GM10248 (cell line): ENCODE results near the gene AFAP1.
A peak's percentile ranks its signal among the peaks of the same experiment; 100 is the strongest.

Experiments
- CTCF ChIA-PET: fragments of 300-600 bp; sonication (Branson Sonifier 250); formaldehyde crosslinking; extraction: SDS; loops from one replicate; lab custom pipeline; 2021; ENCODE audit warnings: antibody characterized with exemption; lab: Yijun Ruan, JAX
- POLR2A ChIA-PET: fragments of 350-650 bp; sonication (Branson Sonifier 250); formaldehyde crosslinking; extraction: SDS; loops from one replicate; lab custom pipeline; 2020; ENCODE audit warnings: antibody characterized with exemption; lab: Yijun Ruan, JAX
- DNase-seq: peaks from one replicate; pipeline ENCODE4 v3.0.0; 2012; ENCODE audit errors: extremely low spot score
- CTCF ChIP-seq: IDR thresholded peaks from 2 replicates; pipeline ENCODE4 v1.5.1; 2012; ENCODE audit warnings: mild to moderate bottlenecking, low read depth; ENCODE audit errors: extremely low read depth, missing control alignments, control extremely low read depth

AFAP1 gene

GRCh38 chr4:7964890-7965662 lies 25.4 kb upstream of the AFAP1 start:
- POLR2A ChIA-PET = no interaction called here
- CTCF ChIA-PET = no interaction called here
- DNase-seq = no peak
- no peak for TF ChIP-seq CTCF

GRCh38 chr4:7964459-7964858 lies 24.8 kb upstream of the AFAP1 start:
- DNase-seq = no peak
- CTCF ChIA-PET = no interaction called here
- POLR2A ChIA-PET = no interaction called here
- peak; percentile 30 for TF ChIP-seq CTCF

- DNase-seq = no peak
- ChIA-PET POLR2A (no interaction called here), CTCF (interaction anchor here (1.0 kb wide), 1 partner anchor 159 kb away, joined by 3 read pairs; no protein-coding TSS in a partner anchor)
- no peak for TF ChIP-seq CTCF
These were observed 24.0 kb upstream of the AFAP1 start for GRCh38 chr4:7963691-7964090.

GRCh38 chr4:7962609-7963508 lies 23.2 kb upstream of the AFAP1 start:
- no peak for TF ChIP-seq CTCF
- CTCF ChIA-PET = interaction anchor here (1.0 kb wide), 1 partner anchor 159 kb away, joined by 3 read pairs; no protein-coding TSS in a partner anchor
- POLR2A ChIA-PET = no interaction called here
- no peak for DNase-seq

GRCh38 chr4:7960790-7961655 lies 21.4 kb upstream of the AFAP1 start:
- POLR2A ChIA-PET = no interaction called here
- no peak for TF ChIP-seq CTCF
- DNase-seq = peak; percentile 63
- CTCF ChIA-PET = interaction anchor here (1.3 to 3.7 kb wide), 4 partner anchors 8 to 117 kb away, joined by 4 to 12 read pairs (median 4); partner anchors contain the start of gene AFAP1
